Measurements from ENCODE around the gene ACOT13. TPM values are rescaled to one million over a fixed set of nuclear protein-coding genes. Genes with fewer than 3 reads are reported as not detected.
"Not testable (repeated sequence)": the region's sequence is repeated elsewhere in the genome, so short reads cannot be mapped to it uniquely, and the experiment has no call there.

The ACOT13 gene
- total RNA-seq, 1 experiment from 2014 or later = 33.5 TPM

DNA sequence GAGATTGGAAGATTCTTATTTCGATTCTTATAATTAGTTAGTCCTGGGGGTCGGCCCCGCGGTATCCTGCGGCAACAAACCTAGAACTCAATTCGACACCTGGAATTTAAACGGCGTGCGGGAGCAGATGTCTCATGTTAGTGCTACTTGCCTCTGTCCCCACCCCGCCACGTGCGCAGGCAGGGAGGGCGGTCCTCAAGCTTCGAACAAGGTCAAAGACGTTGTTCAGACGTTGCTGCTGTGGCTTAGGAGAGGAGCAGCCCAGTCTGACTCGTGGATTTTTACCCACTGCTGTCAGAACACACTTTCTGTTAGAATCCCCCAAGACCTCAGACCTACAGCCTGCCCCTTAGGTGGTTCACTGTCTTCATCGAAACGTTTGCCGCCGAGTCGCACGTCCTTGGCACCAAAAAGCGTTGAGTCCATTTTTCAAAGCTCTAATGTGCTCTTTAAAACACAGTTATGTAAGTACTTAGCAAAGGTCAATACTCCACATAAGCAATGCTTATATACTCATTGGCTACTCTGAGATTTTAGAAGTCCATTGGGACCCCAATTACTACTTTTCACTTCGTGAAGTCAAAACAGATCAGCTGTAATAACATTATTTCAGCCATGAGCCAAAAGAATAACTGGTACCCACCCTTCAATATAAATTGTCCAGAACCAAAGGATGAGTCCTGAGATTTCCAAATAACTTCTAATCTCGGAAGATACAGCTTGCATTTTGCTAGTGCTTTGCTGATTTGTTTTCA, 54.8 kb downstream of the ACOT13 start (continued):
- TF ChIP-seq EGR1 (IDR thresholded peaks at IDR 0.05; ENCODE audit: low read depth) = no peak
- TF ChIP-seq EZH2phosphoT487 (IDR thresholded peaks at IDR 0.05; ENCODE audit: borderline replicate concordance) = no peak
- TF ChIP-seq ZNF274 (IDR thresholded peaks at IDR 0.05; ENCODE audit: low read depth, low read length) = no peak
- peak; percentile 59; the same call in 1 of the 2 replicates for TF ChIP-seq CBX3 (IDR thresholded peaks at IDR 0.05; ENCODE audit: low read depth)

DNA sequence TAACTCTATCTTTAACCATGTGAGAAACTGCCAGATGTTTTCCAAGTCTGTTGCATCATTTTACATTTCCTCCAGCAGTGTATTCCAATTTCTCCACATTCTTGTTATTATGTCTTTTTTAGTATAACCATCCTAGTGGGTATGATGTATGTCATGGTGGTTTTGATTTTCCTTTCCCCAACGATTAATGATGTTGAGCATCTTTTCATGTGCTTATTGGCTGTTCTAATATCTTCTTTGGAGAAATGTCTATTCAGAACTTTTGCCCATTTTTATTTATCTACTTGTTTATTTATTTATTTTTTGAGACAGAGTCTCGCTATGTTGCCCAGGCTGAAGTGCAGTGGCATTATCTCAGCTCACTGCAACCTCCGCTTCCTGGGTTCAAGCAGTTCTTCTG, 56.4 kb downstream of the ACOT13 start:
- intact Hi-C loops (cut with micrococcal nuclease) = loop anchor here (5.0 kb wide), 1 partner anchor 44 kb away; no protein-coding TSS in a partner anchor
- DNase-seq (ENCODE audit: low read depth, low spot score) = no peak

DNA sequence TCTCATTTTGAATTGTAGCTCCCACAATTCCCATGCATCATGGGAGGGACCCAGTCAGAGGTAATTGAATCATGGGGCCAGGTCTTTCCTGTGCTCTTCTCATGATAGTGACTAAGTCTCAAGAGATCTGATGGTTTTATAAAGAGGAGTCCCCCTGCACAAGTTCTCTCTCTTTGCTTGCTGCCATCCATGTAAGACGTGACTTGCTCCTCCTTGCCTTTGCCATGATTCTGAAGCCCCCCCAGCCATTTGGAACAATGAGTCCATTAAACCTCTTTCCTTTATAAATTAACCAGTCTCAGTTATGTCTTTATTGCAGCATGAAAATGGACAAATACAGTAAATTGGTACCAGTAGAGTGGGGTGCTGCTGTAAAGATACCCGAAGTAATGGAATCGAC, 63.8 kb downstream of the ACOT13 start:
- H3K27ac ChIP-seq (ENCODE audit: low read depth, low read length); H3K4me3 ChIP-seq (replicated peaks in 1 of 2; ENCODE audit: low read depth in 1 of 2, low read length in 2 of 2); H3K36me3 ChIP-seq (ENCODE audit: control insufficient read depth in 1 of 2, insufficient read depth in 2 of 2, low read length in 2 of 2); H3K9me3 ChIP-seq (ENCODE audit: control insufficient read depth in 1 of 2, insufficient read depth in 1 of 2, low read depth in 1 of 2, low read length in 2 of 2); H3K9ac ChIP-seq (ENCODE audit: low read length); H3K27me3 ChIP-seq (ENCODE audit: insufficient read depth, low read length); H3K9me2 ChIP-seq (ENCODE audit: insufficient read depth); CTCF ChIA-PET; H3K79me2 ChIP-seq (ENCODE audit: insufficient read depth, low read length); H3K4me2 ChIP-seq (ENCODE audit: low read length); H4K20me1 ChIP-seq (ENCODE audit: insufficient read depth); RAD21 ChIA-PET (ENCODE audit: low non-redundant PET in 1 of 2, low total read pairs in 2 of 2, uncharacterized antibody in 2 of 2, unreplicated experiment in 2 of 2); ATAC-seq; POLR2A ChIA-PET; intact Hi-C loops (cut with micrococcal nuclease); H3K4me1 ChIP-seq (ENCODE audit: control insufficient read depth in 1 of 2, insufficient read depth in 2 of 2, low read length in 2 of 2); H2AFZ ChIP-seq (ENCODE audit: low read depth, low read length, poor library complexity, severe bottlenecking); BruUV-seq (replicated peaks); DNase-seq (ENCODE audit: low read depth, low spot score): not testable (repeated sequence)

More for the DNA sequence above, 56.4 kb downstream of the ACOT13 start:
- H4K20me1 ChIP-seq (ENCODE audit: insufficient read depth) = no peaks in the 10 kb centered on the region; the same call in 1 of the 2 replicates
- no peaks in the 10 kb centered on the region for H3K27me3 ChIP-seq (ENCODE audit: insufficient read depth, low read length)
- H3K27ac ChIP-seq (ENCODE audit: low read depth, low read length) = no peak overlapping the region
- no peak overlapping the region for H3K9ac ChIP-seq (ENCODE audit: low read length)
- H3K4me3 ChIP-seq (replicated peaks in 1 of 2; ENCODE audit: low read depth in 1 of 2, low read length in 2 of 2) = no peak overlapping the region
- ChIA-PET POLR2A (no interaction called here), RAD21 (ENCODE audit: low non-redundant PET in 1 of 2, low total read pairs in 2 of 2, uncharacterized antibody in 2 of 2, unreplicated experiment in 2 of 2) (no interaction called here), CTCF (interaction anchor here (2.1 kb wide), 1 partner anchor 294 kb away, joined by 5 read pairs; no protein-coding TSS in a partner anchor)
- peaks cover 13 to 19% of the 10 kb centered on the region in 2 experiments; a peak in 3 of 4 replicates for H3K4me1 ChIP-seq (ENCODE audit: control insufficient read depth in 1 of 2, insufficient read depth in 2 of 2, low read length in 2 of 2)
- TF ChIP-seq, protein P1, sequence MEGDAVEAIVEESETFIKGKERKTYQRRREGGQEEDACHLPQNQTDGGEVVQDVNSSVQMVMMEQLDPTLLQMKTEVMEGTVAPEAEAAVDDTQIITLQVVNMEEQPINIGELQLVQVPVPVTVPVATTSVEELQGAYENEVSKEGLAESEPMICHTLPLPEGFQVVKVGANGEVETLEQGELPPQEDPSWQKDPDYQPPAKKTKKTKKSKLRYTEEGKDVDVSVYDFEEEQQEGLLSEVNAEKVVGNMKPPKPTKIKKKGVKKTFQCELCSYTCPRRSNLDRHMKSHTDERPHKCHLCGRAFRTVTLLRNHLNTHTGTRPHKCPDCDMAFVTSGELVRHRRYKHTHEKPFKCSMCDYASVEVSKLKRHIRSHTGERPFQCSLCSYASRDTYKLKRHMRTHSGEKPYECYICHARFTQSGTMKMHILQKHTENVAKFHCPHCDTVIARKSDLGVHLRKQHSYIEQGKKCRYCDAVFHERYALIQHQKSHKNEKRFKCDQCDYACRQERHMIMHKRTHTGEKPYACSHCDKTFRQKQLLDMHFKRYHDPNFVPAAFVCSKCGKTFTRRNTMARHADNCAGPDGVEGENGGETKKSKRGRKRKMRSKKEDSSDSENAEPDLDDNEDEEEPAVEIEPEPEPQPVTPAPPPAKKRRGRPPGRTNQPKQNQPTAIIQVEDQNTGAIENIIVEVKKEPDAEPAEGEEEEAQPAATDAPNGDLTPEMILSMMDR (IDR thresholded peaks at IDR 0.05 in 2 of 3, conservative IDR thresholded peaks at IDR 0.05 in 1 of 3; ENCODE audit: borderline replicate concordance in 1 of 3, insufficient read depth in 1 of 3, low read depth in 2 of 3, low read length in 2 of 3) = no peak
- TF ChIP-seq, protein P2, sequence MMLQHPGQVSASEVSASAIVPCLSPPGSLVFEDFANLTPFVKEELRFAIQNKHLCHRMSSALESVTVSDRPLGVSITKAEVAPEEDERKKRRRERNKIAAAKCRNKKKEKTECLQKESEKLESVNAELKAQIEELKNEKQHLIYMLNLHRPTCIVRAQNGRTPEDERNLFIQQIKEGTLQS (IDR thresholded peaks at IDR 0.05) = no peak
- TF ChIP-seq ELF1 (IDR thresholded peaks at IDR 0.05; ENCODE audit: borderline replicate concordance, low read depth) = no peak
- TF ChIP-seq EZH2 (IDR thresholded peaks at IDR 0.05) = no peak
- TF ChIP-seq ZFX (IDR thresholded peaks at IDR 0.05) = no peak
- no peak for TF ChIP-seq JUND (IDR thresholded peaks at IDR 0.05)
- H2AFZ ChIP-seq (ENCODE audit: low read depth, low read length, poor library complexity, severe bottlenecking) = peak overlapping the region; percentile 11
- no peak overlapping the region for H3K4me2 ChIP-seq (ENCODE audit: low read length)
- H3K79me2 ChIP-seq (ENCODE audit: insufficient read depth, low read length) = peaks cover 22% of the 10 kb centered on the region
- no peaks in the 10 kb centered on the region for H3K9me3 ChIP-seq (ENCODE audit: control insufficient read depth in 1 of 2, insufficient read depth in 1 of 2, low read depth in 1 of 2, low read length in 2 of 2)
- H3K9me2 ChIP-seq (ENCODE audit: insufficient read depth) = no peaks in the 10 kb centered on the region
- ATAC-seq = no peak
- H3K36me3 ChIP-seq (ENCODE audit: control insufficient read depth in 1 of 2, insufficient read depth in 2 of 2, low read length in 2 of 2) = peaks cover 0 to 5% of the 10 kb centered on the region in 2 experiments; a peak in 1 of 4 replicates
- BruUV-seq (replicated peaks) = no TSS peak
